IMR-90 (cell line): ENCODE measurements around the gene TMEM45A. TPM values are rescaled to one million over a fixed set of nuclear protein-coding genes. Genes with fewer than 3 reads are reported as not detected.

Source experiments
- ATAC-seq: fragments of 200-7000 bp; cut with Tn5 transposase; 2 replicates; pipeline ENCODE4 v1.9.1; 2020; ENCODE audit warnings: low read depth, mild to moderate bottlenecking, moderate library complexity
- BruUV-seq: library from RNA; stranded (reverse); fragments of 400-500 nt; replicated peaks from 2 replicates; lab custom pipeline; 2021; lab: Mats Ljungman, UMichigan
- CTCF ChIA-PET: fragments of 300-600 bp; formaldehyde crosslinking; extraction: SDS; loops from one replicate; lab custom pipeline; 2021; ENCODE audit warnings: antibody characterized with exemption; lab: Yijun Ruan, JAX
- POLR2A ChIA-PET: fragments of 300-600 bp; sonication (Branson Sonifier 250); formaldehyde crosslinking; loops from one replicate; lab custom pipeline; 2022; ENCODE audit warnings: antibody characterized with exemption; ENCODE audit not compliant: unreplicated experiment; lab: Charles Lee
- DNase-seq: peaks from one replicate; pipeline ENCODE4 v3.0.0; 2013
- H2AFZ ChIP-seq: replicated peaks from 2 replicates; pipeline ENCODE3; 2013; ENCODE audit warnings: low read length, mild to moderate bottlenecking; ENCODE audit not compliant: poor library complexity
- H2AK5ac ChIP-seq: 2 replicates; pipeline ENCODE4 v1.6.1; 2013; ENCODE audit warnings: low read depth, low read length, inconsistent platforms
- H2AK9ac ChIP-seq: replicated peaks from 2 replicates; pipeline ENCODE3; 2013; ENCODE audit warnings: mild to moderate bottlenecking, low read depth, low read length, moderate library complexity; ENCODE audit not compliant: poor library complexity
- H2BK120ac ChIP-seq: 2 replicates; pipeline ENCODE4 v1.6.1; 2013; ENCODE audit warnings: low read depth, low read length, inconsistent platforms
- H2BK15ac ChIP-seq: 3 replicates; pipeline ENCODE4 v1.6.1; 2013; ENCODE audit warnings: low read depth, low read length, inconsistent platforms
- H2BK20ac ChIP-seq: 2 replicates; pipeline ENCODE4 v1.6.1; 2013; ENCODE audit warnings: low read depth, mild to moderate bottlenecking, inconsistent platforms, low read length, moderate library complexity
- H2BK5ac ChIP-seq: 2 replicates; pipeline ENCODE4 v1.6.1; 2013; ENCODE audit warnings: mild to moderate bottlenecking, low read depth, low read length, inconsistent platforms; ENCODE audit not compliant: poor library complexity, severe bottlenecking
- H3K14ac ChIP-seq: replicated peaks from 2 replicates; pipeline ENCODE4 v1.6.1; 2013; ENCODE audit warnings: low read depth, low read length, inconsistent platforms
- H3K18ac ChIP-seq: 2 replicates; pipeline ENCODE4 v1.6.1; 2013; ENCODE audit warnings: low read depth, low read length, control low read depth
- H3K23ac ChIP-seq: 2 replicates; pipeline ENCODE4 v1.6.1; 2013; ENCODE audit warnings: low read depth, low read length, inconsistent platforms
- H3K27ac ChIP-seq: 2 replicates; pipeline ENCODE4 v1.5.1; 2013; ENCODE audit warnings: mild to moderate bottlenecking, control low read depth, low read length; ENCODE audit not compliant: insufficient read depth
- H3K27me3 ChIP-seq: 2 replicates; pipeline ENCODE4 v1.6.1; 2013; ENCODE audit warnings: low read length; ENCODE audit not compliant: control insufficient read depth, insufficient read depth
- H3K36me3 ChIP-seq: 2 replicates; pipeline ENCODE4 v1.6.1; 2013; ENCODE audit warnings: low read length, mixed read lengths; ENCODE audit not compliant: control insufficient read depth, insufficient read depth
- H3K4ac ChIP-seq: 2 replicates; pipeline ENCODE4 v1.6.1; 2013; ENCODE audit warnings: low read depth, low read length, inconsistent platforms
- H3K4me1 ChIP-seq: 2 replicates; pipeline ENCODE4 v1.6.1; 2013; ENCODE audit warnings: low read length, mixed read lengths; ENCODE audit not compliant: control insufficient read depth, insufficient read depth
- H3K4me2 ChIP-seq: 2 replicates; pipeline ENCODE4 v1.6.1; 2013; ENCODE audit warnings: low read depth, mild to moderate bottlenecking, control low read depth, low read length, moderate library complexity
- H3K4me3 ChIP-seq: 2 replicates; pipeline ENCODE4 v1.5.1; 2013; ENCODE audit warnings: low read depth, mild to moderate bottlenecking, control low read depth, low read length, moderate library complexity; ENCODE audit not compliant: insufficient read depth
- H3K56ac ChIP-seq: 2 replicates; pipeline ENCODE4 v1.6.1; 2013; ENCODE audit warnings: low read length, inconsistent platforms; ENCODE audit not compliant: insufficient read depth; ENCODE audit errors: extremely low read depth
- H3K79me1 ChIP-seq, 2 experiments: 2 replicates each; pipeline ENCODE4 v1.6.1; 2013; ENCODE audit warnings: low read length in 2 of 2, inconsistent platforms in 1 of 2, low read depth in 1 of 2
- H3K9ac ChIP-seq: 2 replicates; pipeline ENCODE4 v1.6.1; 2013; ENCODE audit warnings: low read depth, low read length, control low read depth
- H3K9me1 ChIP-seq: 2 replicates; pipeline ENCODE4 v1.6.1; 2013; ENCODE audit warnings: low read length, inconsistent platforms; ENCODE audit not compliant: insufficient read depth
- H3K9me3 ChIP-seq: 2 replicates; pipeline ENCODE4 v1.6.1; 2013; ENCODE audit warnings: low read length; ENCODE audit not compliant: control insufficient read depth, insufficient read depth
- H4K20me1 ChIP-seq: 2 replicates; pipeline ENCODE4 v1.6.1; 2013; ENCODE audit warnings: low read length, inconsistent platforms; ENCODE audit not compliant: insufficient read depth
- H4K5ac ChIP-seq: 2 replicates; pipeline ENCODE4 v1.6.1; 2013; ENCODE audit warnings: mild to moderate bottlenecking, low read depth, low read length, control low read depth
- H4K8ac ChIP-seq, 2 experiments: 2 replicates each; pipeline ENCODE4 v1.6.1; 2013; ENCODE audit warnings: low read depth in 2 of 2, low read length in 2 of 2, control low read depth in 1 of 2, inconsistent platforms in 1 of 2
- H4K91ac ChIP-seq: 2 replicates; pipeline ENCODE4 v1.6.1; 2013; ENCODE audit warnings: low read depth, low read length, inconsistent platforms; ENCODE audit not compliant: insufficient read depth
- BHLHE40 ChIP-seq: fragments of 150-350 bp; IDR thresholded peaks from 2 replicates; pipeline ENCODE4 v1.6.1; 2016; ENCODE audit warnings: mild to moderate bottlenecking, low read depth, low read length
- CEBPB ChIP-seq: IDR thresholded peaks from 2 replicates; pipeline ENCODE4 v1.6.1; 2012; ENCODE audit warnings: low read depth, low read length, improper control_type of control experiment
- CTCF ChIP-seq: conservative IDR thresholded peaks from 2 replicates; pipeline ENCODE4 v1.5.1; 2012; ENCODE audit warnings: mild to moderate bottlenecking, low read depth, low read length, improper control_type of control experiment
- ELK1 ChIP-seq: fragments of 150-350 bp; IDR thresholded peaks from 2 replicates; pipeline ENCODE4 v1.6.1; 2016; ENCODE audit warnings: low read depth, mild to moderate bottlenecking, low read length, moderate library complexity, borderline replicate concordance
- MAZ ChIP-seq: IDR thresholded peaks from 2 replicates; pipeline ENCODE4 v1.6.1; 2012; ENCODE audit warnings: low read depth, mild to moderate bottlenecking, low read length, improper control_type of control experiment, moderate library complexity, borderline replicate concordance
- MXI1 ChIP-seq: IDR thresholded peaks from 2 replicates; pipeline ENCODE4 v1.6.1; 2012; ENCODE audit warnings: low read depth, mild to moderate bottlenecking, low read length, moderate library complexity, borderline replicate concordance
- POLR2A ChIP-seq: IDR thresholded peaks from 2 replicates; pipeline ENCODE4 v1.6.1; 2012; ENCODE audit warnings: mild to moderate bottlenecking, low read depth, low read length
- RCOR1 ChIP-seq: IDR thresholded peaks from 2 replicates; pipeline ENCODE4 v1.6.1; 2012; ENCODE audit warnings: mild to moderate bottlenecking, low read length, improper control_type of control experiment; ENCODE audit not compliant: insufficient replicate concordance
- SMC3 ChIP-seq: fragments of 150-350 bp; IDR thresholded peaks from 2 replicates; pipeline ENCODE4 v1.6.1; 2016; ENCODE audit warnings: low read depth, mild to moderate bottlenecking, antibody characterized with exemption, low read length, moderate library complexity
- WGBS, 2 experiments: methylation state at CpG; one replicate each; pipeline versions ENCODE4 v1.1.5 to v1.1.7; 2013; ENCODE audit warnings: missing lambda C conversion rate in 2 of 2; ENCODE audit not compliant: insufficient read length in 1 of 2; ENCODE audit errors: extremely low coverage in 2 of 2; 5-methylcytosine and 5-hydroxymethylcytosine counted together
- dilution Hi-C: fragments of 300-500 bp; cut with HindIII; formaldehyde crosslinking; loops from one replicate; pipeline ENCODE4 v1.14.3; 2018; ENCODE audit warnings: low sequenced_read_pairs; ENCODE audit not compliant: unreplicated experiment
- in situ Hi-C: fragments of 300-500 bp; cut with MboI; formaldehyde crosslinking; loops from 3 replicates; pipeline ENCODE4 v1.14.3; 2019; ENCODE audit warnings: low sequenced_read_pairs, inconsistent platforms, mixed read lengths
- intact Hi-C: fragments of 100-400 bp; cut with micrococcal nuclease; formaldehyde crosslinking; loops from 2 replicates; pipeline ENCODE4 v1.10.0; 2022
- polyA plus RNA-seq, 3 experiments: library from polyadenylated mRNA; depleted of rRNA; stranded (reverse); fragments of >200 nt; gene quantifications; 2 replicates each; pipeline ENCODE4 v1.2.3, GENCODE V29; 2012; ENCODE audit warnings: low replicate concordance in 1 of 3
- total RNA-seq: library from RNA; depleted of rRNA; stranded (reverse); fragments of >200 nt; gene quantifications from 2 replicates; pipeline ENCODE4 v1.2.3, GENCODE V29; 2012

Gene TMEM45A
- total and polyA plus RNA-seq, 2 of the 4 experiments (the other 2 are of a cell fraction): 13.6 to 21.7 TPM

- H3K56ac ChIP-seq: no peak overlapping the region
- dilution Hi-C loops: no loop called here
- no peak overlapping the region for H4K5ac ChIP-seq
- no peak overlapping the region for H3K4me3 ChIP-seq
- no peak overlapping the region for H3K4ac ChIP-seq
- ChIA-PET CTCF (no interaction called here), POLR2A (no interaction called here)
- intact Hi-C loops: no loop called here
- peaks cover 5% of the 10 kb centered on the region for H3K36me3 ChIP-seq
- no peak overlapping the region for H2BK5ac ChIP-seq
- no peaks in the 10 kb centered on the region for H3K9me3 ChIP-seq
- H4K20me1 ChIP-seq: no peaks in the 10 kb centered on the region
- H4K8ac ChIP-seq: no peak overlapping the region
- in situ Hi-C loops: no loop called here
- TF ChIP-seq ELK1 (no peak), CEBPB (no peak), SMC3 (no peak), POLR2A (no peak), BHLHE40 (no peak), MXI1 (no peak), MAZ (no peak), RCOR1 (no peak), CTCF (no peak)
- H3K9ac ChIP-seq: no peak overlapping the region
- H2AK9ac ChIP-seq: no peak overlapping the region
- WGBS, 2 experiments: no CpG with 5 or more reads among the region's 3 CpGs
- H2BK15ac ChIP-seq: no peak overlapping the region
- ATAC-seq (no peak), DNase-seq (no peak)
- H2AFZ ChIP-seq: no peak overlapping the region
- H3K27me3 ChIP-seq: no peaks in the 10 kb centered on the region
- no peak overlapping the region for H3K27ac ChIP-seq
- H2BK20ac ChIP-seq: no peak overlapping the region
- no TSS peak for BruUV-seq
- no peak overlapping the region for H2BK120ac ChIP-seq
- H3K79me1 ChIP-seq: no peaks in the 10 kb centered on the region
- H3K4me2 ChIP-seq: no peak overlapping the region
- H3K18ac ChIP-seq: no peak overlapping the region
- no peaks in the 10 kb centered on the region for H3K9me1 ChIP-seq
- no peak overlapping the region for H2AK5ac ChIP-seq
- H3K14ac ChIP-seq: no peak overlapping the region
- H3K23ac ChIP-seq: no peak overlapping the region
- H3K4me1 ChIP-seq: no peaks in the 10 kb centered on the region
- no peak overlapping the region for H4K91ac ChIP-seq
Observed at GRCh38 chr3:100574536-100574935, 82.1 kb downstream of the TMEM45A start.
